ENCODE data around the gene IFNLR1. TPM values are rescaled to one million over a fixed set of nuclear protein-coding genes. Genes with fewer than 3 reads are reported as not detected.

Gene IFNLR1
- total RNA-seq, 4 donors from 2014 or later, result 9.1 to 38.2 (median 36.1) TPM

DNA sequence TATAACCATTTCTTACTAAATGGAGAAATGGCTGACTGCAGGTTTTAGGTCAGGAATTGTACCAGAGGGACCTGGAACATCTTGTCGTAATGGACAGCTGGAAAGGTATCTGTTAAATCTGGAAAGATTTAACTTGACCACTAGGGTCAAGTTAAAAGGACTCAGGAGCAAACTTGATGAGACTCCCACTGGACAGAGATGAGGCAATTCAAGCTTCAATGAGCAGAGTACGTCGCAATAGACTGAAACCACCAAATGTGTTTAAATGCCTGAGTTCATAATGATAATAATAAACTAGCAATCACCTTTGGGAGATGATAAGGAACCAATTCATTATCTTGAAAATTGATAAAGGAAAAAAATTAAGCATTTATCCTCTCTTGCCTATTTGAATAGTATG, 8.7 kb downstream of the IFNLR1 start:
- Histone ChIP-seq H3K36me3 (no peaks in the 10 kb centered on the region), H3K9me3 (no peaks in the 10 kb centered on the region), H3K4me1 (peaks cover 0 to 12% (median 3%) of the 10 kb centered on the region in 4 donors), H3K27me3 (no peaks in the 10 kb centered on the region), H3K4me3 (no peak overlapping the region), H3K27ac (no peak overlapping the region)
- DNase-seq, result no peak
- no peak for TF ChIP-seq POLR2A (IDR thresholded peaks at IDR 0.05)
- TF ChIP-seq CTCF (IDR thresholded peaks at IDR 0.05), result no peak

DNA sequence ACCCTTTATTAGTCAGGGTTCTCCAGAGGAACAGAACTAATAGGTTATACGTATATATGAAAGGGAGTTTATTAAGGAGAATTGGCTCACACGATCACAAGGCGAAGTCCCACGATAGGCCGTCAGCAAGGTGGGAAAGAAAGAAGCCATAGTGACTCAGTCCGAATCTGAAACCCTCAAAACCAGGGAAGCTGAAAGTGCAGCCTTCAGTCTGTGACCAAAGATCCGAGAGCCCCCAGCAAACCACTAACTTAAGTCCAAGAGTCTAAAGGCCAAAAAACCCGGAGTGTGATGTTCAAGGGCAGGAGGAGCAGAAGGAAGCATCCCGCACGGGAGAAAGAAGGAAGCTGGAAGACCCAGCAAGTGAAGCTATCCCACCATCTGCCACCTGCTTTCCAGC, 9.9 kb downstream of the IFNLR1 start:
- Histone ChIP-seq H3K36me3 (no peaks in the 10 kb centered on the region), H3K9me3 (no peaks in the 10 kb centered on the region), H3K4me3 (no peak overlapping the region), H3K4me1 (peaks cover 0 to 12% (median 3%) of the 10 kb centered on the region in 4 donors), H3K27ac (no peak overlapping the region), H3K27me3 (no peaks in the 10 kb centered on the region)
- no peak for TF ChIP-seq CTCF (IDR thresholded peaks at IDR 0.05)
- TF ChIP-seq POLR2A (IDR thresholded peaks at IDR 0.05), result no peak
- DNase-seq, result peak in 1 of 3 donors; percentile 22

DNA sequence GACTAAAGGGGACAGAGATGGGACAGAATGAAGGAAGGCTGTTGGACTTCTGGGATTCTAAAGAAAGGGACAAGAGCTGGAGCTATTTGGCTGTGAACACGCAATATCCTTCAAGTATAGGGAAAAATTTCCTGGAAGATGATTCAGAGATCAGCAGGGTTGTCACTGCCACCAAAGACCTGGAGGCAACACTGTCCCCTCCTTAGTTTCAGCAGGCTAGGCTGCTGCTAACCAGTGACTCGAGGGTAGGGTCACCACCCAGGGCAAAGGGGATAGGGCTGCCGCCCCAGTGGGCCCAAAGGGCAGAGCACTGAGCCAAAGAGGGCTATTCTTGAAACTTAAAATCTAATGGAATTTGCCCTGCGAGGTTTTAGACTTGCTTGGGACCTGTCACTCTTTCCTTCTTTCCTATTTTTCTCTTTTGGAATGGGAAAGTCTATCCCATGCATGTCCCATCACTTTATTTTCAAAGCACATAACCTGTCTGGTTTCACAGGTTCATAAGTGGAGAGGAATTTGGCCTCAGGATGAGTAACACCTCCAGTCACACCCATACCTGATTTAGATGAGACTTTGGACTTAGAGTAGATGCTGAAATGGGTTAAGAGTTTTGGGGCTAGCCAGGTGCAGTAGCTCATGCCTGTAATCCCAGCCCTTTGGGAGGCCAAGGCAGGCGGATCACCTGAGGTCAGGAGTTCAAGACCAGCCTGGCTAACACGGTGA, 11.9 kb downstream of the IFNLR1 start:
- Histone ChIP-seq H3K36me3 (no peaks in the 10 kb centered on the region), H3K27ac (peak overlapping the region in 2 of 4 donors; percentile 52 to 87)

DNA sequence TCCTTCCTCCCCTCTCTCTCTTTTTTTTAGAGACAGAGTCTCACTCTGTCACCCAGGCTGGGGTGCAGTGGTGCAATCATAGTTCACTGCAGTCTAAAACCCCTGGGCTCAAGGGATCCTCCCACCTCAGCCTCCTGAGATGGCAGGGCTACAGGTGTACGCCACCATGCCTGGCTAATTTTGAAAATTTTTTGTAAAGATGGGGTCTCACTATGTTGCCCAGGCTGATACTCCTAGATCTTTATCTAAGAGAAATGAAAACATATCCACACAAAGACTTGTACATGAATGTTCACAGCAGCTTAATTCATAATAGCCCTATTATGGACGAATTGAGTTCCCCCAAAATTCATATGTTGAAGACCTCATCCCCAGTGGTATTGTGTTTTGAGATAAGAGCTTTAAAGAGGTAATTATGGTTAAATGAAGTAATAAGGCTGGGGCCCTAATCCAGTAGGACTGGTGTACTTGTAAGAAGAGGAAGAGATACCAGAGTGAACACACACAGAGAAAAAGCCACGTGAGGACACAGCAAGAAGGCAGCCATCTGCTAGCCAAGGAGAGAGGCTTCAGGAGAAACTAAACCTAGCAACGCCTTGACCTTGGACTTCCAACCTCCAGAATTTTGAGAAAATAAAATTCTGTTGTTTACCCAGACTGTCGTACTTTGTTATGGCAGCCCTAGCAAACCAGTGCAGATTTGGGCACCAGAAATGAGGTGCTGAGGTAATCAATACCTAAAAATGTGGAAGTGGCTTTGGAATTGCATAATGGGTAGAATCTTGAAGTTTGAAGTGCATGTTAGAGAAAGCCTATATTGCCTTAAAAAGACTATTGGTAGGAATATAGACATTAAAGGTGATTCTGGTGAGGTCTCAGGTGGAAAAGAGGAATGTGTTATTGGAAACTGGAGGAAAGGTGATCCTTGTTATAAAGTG, 13.2 kb downstream of the IFNLR1 start:
- Histone ChIP-seq H3K9me3 (no peaks in the 10 kb centered on the region), H3K27me3 (no peaks in the 10 kb centered on the region), H3K36me3 (peaks cover 0 to 8% (median 0%) of the 10 kb centered on the region in 3 donors), H3K4me3 (no peak overlapping the region), H3K27ac (peak overlapping the region in 1 of 4 donors; percentile 2), H3K4me1 (peaks cover 0 to 12% (median 3%) of the 10 kb centered on the region in 4 donors)
- DNase-seq, result peak in 1 of 3 donors; percentile 17
- TF ChIP-seq CTCF (IDR thresholded peaks at IDR 0.05) (no peak), POLR2A (IDR thresholded peaks at IDR 0.05) (no peak)

More for the DNA sequence above, 11.9 kb downstream of the IFNLR1 start:
- Histone ChIP-seq H3K4me1 (peaks cover 0 to 12% (median 3%) of the 10 kb centered on the region in 4 donors), H3K9me3 (no peaks in the 10 kb centered on the region), H3K4me3 (no peak overlapping the region), H3K27me3 (no peaks in the 10 kb centered on the region)
- TF ChIP-seq POLR2A (IDR thresholded peaks at IDR 0.05) (no peak), CTCF (IDR thresholded peaks at IDR 0.05) (no peak)
- DNase-seq, result peak in 1 of 3 donors; percentile 48

DNA sequence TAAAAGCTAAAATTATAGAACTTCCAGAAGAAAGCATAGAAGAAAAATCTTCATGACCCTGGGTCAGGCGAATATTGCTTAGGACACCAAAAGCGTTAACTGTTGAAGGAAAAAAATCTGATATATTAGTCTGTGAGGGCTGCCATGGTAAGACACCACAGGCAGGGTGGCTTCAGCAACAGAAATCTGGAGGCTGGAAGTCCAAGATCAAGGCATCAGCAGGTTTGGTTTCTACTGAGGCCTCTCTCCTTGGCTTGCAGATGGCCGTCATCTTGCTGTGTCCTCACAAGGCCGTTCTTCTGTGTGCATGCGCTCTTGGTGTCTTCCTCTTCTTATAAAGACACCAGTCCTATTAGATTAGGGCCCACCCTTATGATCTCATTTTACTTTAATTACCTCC, 14.5 kb downstream of the IFNLR1 start:
- H3K27me3 ChIP-seq, result no peaks in the 10 kb centered on the region
- peak in 1 of 3 donors; percentile 22 for DNase-seq
- H3K4me1 ChIP-seq, result peaks cover 0 to 12% (median 3%) of the 10 kb centered on the region in 4 donors
- H3K4me3 ChIP-seq, result no peak overlapping the region
- H3K36me3 ChIP-seq, result peaks cover 0 to 18% (median 0%) of the 10 kb centered on the region in 3 donors
- H3K9me3 ChIP-seq, result no peaks in the 10 kb centered on the region
- H3K27ac ChIP-seq, result no peak overlapping the region
- TF ChIP-seq CTCF (IDR thresholded peaks at IDR 0.05) (no peak), POLR2A (IDR thresholded peaks at IDR 0.05) (no peak)

All from Peyer's patch (tissue), 4 donors.